HG03039 (cell line): ENCODE data around the gene GNAS-AS1.
A peak's percentile ranks its signal among the peaks of the same experiment; 100 is the strongest.

Experiments used
- ATAC-seq: cut with Tn5 transposase; IDR thresholded peaks from one replicate; pipeline ENCODE4 v1.9.1; 2021; ENCODE audit warnings: mild to moderate bottlenecking, moderate library complexity; ENCODE audit not compliant: unreplicated experiment

GNAS-AS1 gene

GRCh38 chr20:58850693-58851174, at the start of gene GNAS-AS1:
TSS of gene GNAS-AS1 (minus strand) at chr20:58850902.
- ATAC-seq, result peak; percentile 66

- ATAC-seq, result no peak
Observed at GRCh38 chr20:58900397-58900796, 49.7 kb upstream of the GNAS-AS1 start.

- ATAC-seq, result no peak
Observed at GRCh38 chr20:58899512-58899911, 48.8 kb upstream of the GNAS-AS1 start.

- no peak for ATAC-seq
Observed at GRCh38 chr20:58898629-58899408, 48.1 kb upstream of the GNAS-AS1 start.

- no peak for ATAC-seq
Observed at GRCh38 chr20:58897488-58897887, 46.8 kb upstream of the GNAS-AS1 start.

- no peak for ATAC-seq
Observed at GRCh38 chr20:58896820-58897219, 46.1 kb upstream of the GNAS-AS1 start.

- ATAC-seq, result no peak
Observed at GRCh38 chr20:58895448-58896180, 44.9 kb upstream of the GNAS-AS1 start.

- ATAC-seq, result no peak
Observed at GRCh38 chr20:58894652-58895447, 44.1 kb upstream of the GNAS-AS1 start.

GRCh38 chr20:58893355-58894120, 42.8 kb upstream of the GNAS-AS1 start:
- no peak for ATAC-seq

- no peak for ATAC-seq
Observed at GRCh38 chr20:58892932-58893224, 42.2 kb upstream of the GNAS-AS1 start.

- peak; percentile 10 for ATAC-seq
Observed at GRCh38 chr20:58892141-58892931, 41.6 kb upstream of the GNAS-AS1 start.

GRCh38 chr20:58891718-58892140, 41.0 kb upstream of the GNAS-AS1 start:
- peak; percentile 6 for ATAC-seq

- ATAC-seq, result peak; percentile 28
Observed at GRCh38 chr20:58891086-58891717, 40.5 kb upstream of the GNAS-AS1 start.

- peak; percentile 23 for ATAC-seq
Observed at GRCh38 chr20:58890518-58891085, 39.9 kb upstream of the GNAS-AS1 start.

GRCh38 chr20:58889798-58890517, 39.3 kb upstream of the GNAS-AS1 start:
- no peak for ATAC-seq

- ATAC-seq, result no peak
Observed at GRCh38 chr20:58889334-58889760, 38.6 kb upstream of the GNAS-AS1 start.

GRCh38 chr20:58888521-58889333, 38.0 kb upstream of the GNAS-AS1 start:
- no peak for ATAC-seq
